ENCODE results near the gene GNPTG.
"Not testable (repeated sequence)": the region's sequence is repeated elsewhere in the genome, so short reads cannot be mapped to it uniquely, and the experiment has no call there.

The GNPTG gene

DNA sequence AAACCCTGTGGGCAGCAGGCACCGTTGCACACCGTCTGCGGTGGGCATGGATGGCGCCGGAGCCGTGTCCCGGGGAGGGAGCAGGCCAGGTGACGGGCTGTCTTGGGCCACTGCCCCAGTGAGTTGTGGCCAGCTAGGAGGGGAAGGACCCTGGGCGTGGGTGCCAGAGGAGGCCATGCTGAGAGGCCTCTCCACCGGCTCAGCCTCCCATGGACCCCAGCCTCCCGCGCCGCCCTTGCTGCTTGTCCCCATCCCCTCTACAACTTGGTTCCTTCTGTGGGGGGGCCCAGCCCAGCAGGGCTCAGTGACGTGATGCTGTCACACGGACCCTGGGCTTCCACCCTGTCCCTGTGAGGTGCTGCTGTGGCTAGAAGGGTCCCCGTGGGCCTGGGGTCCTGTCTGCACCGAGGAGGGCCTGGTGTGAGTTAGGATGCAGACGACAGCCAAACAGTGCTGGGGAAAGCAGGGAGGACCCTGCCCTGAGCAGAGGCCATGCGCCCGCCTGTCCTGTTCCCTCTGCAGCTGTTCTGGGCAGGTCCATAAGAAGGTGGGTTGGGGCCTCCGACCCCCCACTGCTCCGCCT, 31.0 kb upstream of the GNPTG start:
- Histone ChIP-seq H3K4me3 (ENCODE audit: low read depth in 1 of 2, low read length in 2 of 2) (no peak overlapping the region), H3K27me3 (ENCODE audit: low read depth, low read length) (no peaks in the 10 kb centered on the region), H3K9me3 (ENCODE audit: control insufficient read depth in 1 of 2, low read length in 2 of 2) (no peaks in the 10 kb centered on the region), H3K27ac (ENCODE audit: low read length) (no peak overlapping the region), H3K36me3 (ENCODE audit: control insufficient read depth in 1 of 2, insufficient read depth in 2 of 2, low read length in 2 of 2) (peaks cover 48 to 88% of the 10 kb centered on the region in 2 donors), H3K4me1 (ENCODE audit: control insufficient read depth in 1 of 2, insufficient read depth in 2 of 2, low read length in 2 of 2) (no peaks in the 10 kb centered on the region)

GRCh38 chr16:1322407-1322806, 29.3 kb upstream of the GNPTG start:
- H3K36me3 ChIP-seq (ENCODE audit: control insufficient read depth in 1 of 2, insufficient read depth in 2 of 2, low read length in 2 of 2), result peaks cover 34 to 74% of the 10 kb centered on the region in 2 donors
- H3K27me3 ChIP-seq (ENCODE audit: low read depth, low read length), result no peaks in the 10 kb centered on the region
- H3K4me3 ChIP-seq (ENCODE audit: low read depth in 1 of 2, low read length in 2 of 2), result no peak overlapping the region
- no peak overlapping the region for H3K27ac ChIP-seq (ENCODE audit: low read length)
- H3K9me3 ChIP-seq (ENCODE audit: control insufficient read depth in 1 of 2, low read length in 2 of 2), result no peaks in the 10 kb centered on the region
- no peaks in the 10 kb centered on the region for H3K4me1 ChIP-seq (ENCODE audit: control insufficient read depth in 1 of 2, insufficient read depth in 2 of 2, low read length in 2 of 2)

GRCh38 chr16:1323296-1324239, 28.2 kb upstream of the GNPTG start:
- Histone ChIP-seq H3K4me1 (ENCODE audit: control insufficient read depth in 1 of 2, insufficient read depth in 2 of 2, low read length in 2 of 2) (no peaks in the 10 kb centered on the region), H3K4me3 (ENCODE audit: low read depth in 1 of 2, low read length in 2 of 2) (no peak overlapping the region), H3K36me3 (ENCODE audit: control insufficient read depth in 1 of 2, insufficient read depth in 2 of 2, low read length in 2 of 2) (peaks cover 22 to 63% of the 10 kb centered on the region in 2 donors), H3K9me3 (ENCODE audit: control insufficient read depth in 1 of 2, low read length in 2 of 2) (no peaks in the 10 kb centered on the region), H3K27me3 (ENCODE audit: low read depth, low read length) (no peaks in the 10 kb centered on the region), H3K27ac (ENCODE audit: low read length) (no peak overlapping the region)

GRCh38 chr16:1324286-1324826, 27.4 kb upstream of the GNPTG start:
- no peak overlapping the region for H3K27ac ChIP-seq (ENCODE audit: low read length)
- no peaks in the 10 kb centered on the region for H3K27me3 ChIP-seq (ENCODE audit: low read depth, low read length)
- H3K4me3 ChIP-seq (ENCODE audit: low read depth in 1 of 2, low read length in 2 of 2), result no peak overlapping the region
- no peaks in the 10 kb centered on the region for H3K9me3 ChIP-seq (ENCODE audit: control insufficient read depth in 1 of 2, low read length in 2 of 2)
- no peaks in the 10 kb centered on the region for H3K4me1 ChIP-seq (ENCODE audit: control insufficient read depth in 1 of 2, insufficient read depth in 2 of 2, low read length in 2 of 2)
- peaks cover 17 to 55% of the 10 kb centered on the region in 2 donors for H3K36me3 ChIP-seq (ENCODE audit: control insufficient read depth in 1 of 2, insufficient read depth in 2 of 2, low read length in 2 of 2)

- Histone ChIP-seq H3K9me3 (ENCODE audit: control insufficient read depth in 1 of 2, low read length in 2 of 2) (no peaks in the 10 kb centered on the region), H3K27me3 (ENCODE audit: low read depth, low read length) (no peaks in the 10 kb centered on the region), H3K27ac (ENCODE audit: low read length) (no peak overlapping the region), H3K4me3 (ENCODE audit: low read depth in 1 of 2, low read length in 2 of 2) (no peak overlapping the region), H3K4me1 (ENCODE audit: control insufficient read depth in 1 of 2, insufficient read depth in 2 of 2, low read length in 2 of 2) (no peaks in the 10 kb centered on the region), H3K36me3 (ENCODE audit: control insufficient read depth in 1 of 2, insufficient read depth in 2 of 2, low read length in 2 of 2) (peaks cover 8 to 46% of the 10 kb centered on the region in 2 donors)
Observed at GRCh38 chr16:1325261-1325660, 26.5 kb upstream of the GNPTG start.

DNA sequence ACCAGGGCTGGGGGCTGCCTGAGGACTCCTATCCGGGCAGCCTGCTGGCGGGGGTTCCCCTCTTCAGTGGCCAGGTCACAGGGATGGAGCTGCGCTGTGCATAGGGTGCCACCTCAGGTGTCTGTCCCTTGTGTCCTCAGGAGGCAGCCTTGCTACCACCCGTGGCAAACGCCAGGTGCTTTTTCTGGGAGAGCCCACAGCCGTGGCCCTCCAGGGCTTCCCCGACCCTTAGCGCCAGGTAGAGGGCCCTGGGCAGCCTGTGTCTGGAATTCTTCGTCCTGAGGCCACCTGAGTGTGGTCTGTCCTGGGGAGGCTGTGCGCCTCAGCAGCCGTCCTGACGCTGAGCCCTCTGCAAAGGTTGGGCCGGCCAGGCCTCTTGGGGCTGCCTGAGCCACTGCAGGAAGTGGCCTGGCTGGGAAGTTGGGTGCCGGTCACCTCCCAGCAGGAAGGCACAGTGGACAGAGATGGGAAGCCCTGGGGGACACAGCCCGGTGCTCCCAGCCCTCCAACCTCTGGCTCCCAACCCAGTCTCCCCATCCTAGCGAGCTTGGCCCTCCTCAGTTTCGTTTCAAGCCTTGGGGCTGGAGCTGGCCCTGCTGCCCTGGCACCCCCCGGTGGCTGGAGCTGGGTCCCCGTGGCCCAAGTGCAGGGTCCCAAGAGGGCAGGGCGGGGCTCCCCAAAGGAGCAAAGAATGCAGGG, 25.9 kb upstream of the GNPTG start:
- Histone ChIP-seq H3K9me3 (ENCODE audit: control insufficient read depth in 1 of 2, low read length in 2 of 2) (no peaks in the 10 kb centered on the region), H3K27ac (ENCODE audit: low read length) (no peak overlapping the region), H3K4me1 (ENCODE audit: control insufficient read depth in 1 of 2, insufficient read depth in 2 of 2, low read length in 2 of 2) (no peaks in the 10 kb centered on the region), H3K36me3 (ENCODE audit: control insufficient read depth in 1 of 2, insufficient read depth in 2 of 2, low read length in 2 of 2) (peaks cover 5 to 40% of the 10 kb centered on the region in 2 donors), H3K27me3 (ENCODE audit: low read depth, low read length) (no peaks in the 10 kb centered on the region), H3K4me3 (ENCODE audit: low read depth in 1 of 2, low read length in 2 of 2) (no peak overlapping the region)

- H3K4me3 ChIP-seq (ENCODE audit: low read depth in 1 of 2, low read length in 2 of 2), result no peak overlapping the region
- peaks cover 5 to 35% of the 10 kb centered on the region in 2 donors for H3K36me3 ChIP-seq (ENCODE audit: control insufficient read depth in 1 of 2, insufficient read depth in 2 of 2, low read length in 2 of 2)
- H3K27ac ChIP-seq (ENCODE audit: low read length), result no peak overlapping the region
Observed at GRCh38 chr16:1326391-1326790, 25.3 kb upstream of the GNPTG start.

DNA sequence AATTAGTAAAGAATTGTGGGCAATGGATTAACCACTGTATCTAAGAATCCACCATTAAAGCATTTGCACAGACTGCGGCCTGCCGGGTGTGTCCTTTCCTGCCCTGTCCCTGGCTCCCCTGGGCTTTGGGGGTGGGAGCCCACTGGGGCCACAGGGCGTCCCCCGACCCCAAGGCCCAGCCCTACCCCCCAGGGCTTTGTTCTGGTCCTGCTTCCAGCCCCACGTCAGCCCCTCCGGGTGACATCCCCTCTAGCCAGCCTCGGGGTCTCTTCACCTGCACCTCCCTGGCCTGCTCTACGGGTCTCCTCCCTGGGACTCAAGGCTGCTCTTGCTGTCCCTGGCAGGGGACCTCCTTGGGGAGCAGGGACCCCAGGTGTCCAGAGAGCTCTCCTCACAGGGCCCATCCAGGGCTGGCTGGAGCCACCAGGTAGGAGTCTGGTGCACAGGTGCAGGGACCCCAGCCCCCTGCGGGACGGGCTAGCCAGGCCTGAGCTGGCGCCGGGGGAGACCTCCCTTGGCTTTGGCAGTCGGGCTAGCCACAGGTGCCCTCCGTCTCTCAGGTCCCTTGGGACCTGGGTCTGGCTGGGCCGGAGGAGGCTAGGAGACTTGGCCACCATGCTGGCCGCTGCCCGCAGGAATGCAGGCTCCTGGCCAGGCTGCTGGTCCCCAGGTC, 24.6 kb upstream of the GNPTG start:
- Histone ChIP-seq H3K4me1 (ENCODE audit: control insufficient read depth in 1 of 2, insufficient read depth in 2 of 2, low read length in 2 of 2) (peaks cover 0 to 5% of the 10 kb centered on the region in 2 donors), H3K27me3 (ENCODE audit: low read depth, low read length) (peaks cover 9% of the 10 kb centered on the region), H3K9me3 (ENCODE audit: control insufficient read depth in 1 of 2, low read length in 2 of 2) (no peaks in the 10 kb centered on the region), H3K36me3 (ENCODE audit: control insufficient read depth in 1 of 2, insufficient read depth in 2 of 2, low read length in 2 of 2) (peaks cover 5 to 29% of the 10 kb centered on the region in 2 donors), H3K27ac (ENCODE audit: low read length) (no peak overlapping the region), H3K4me3 (ENCODE audit: low read depth in 1 of 2, low read length in 2 of 2) (no peak overlapping the region)

More at GRCh38 chr16:1326391-1326790, 25.3 kb upstream of the GNPTG start:
- peaks cover 2% of the 10 kb centered on the region for H3K27me3 ChIP-seq (ENCODE audit: low read depth, low read length)
- no peaks in the 10 kb centered on the region for H3K9me3 ChIP-seq (ENCODE audit: control insufficient read depth in 1 of 2, low read length in 2 of 2)
- H3K4me1 ChIP-seq (ENCODE audit: control insufficient read depth in 1 of 2, insufficient read depth in 2 of 2, low read length in 2 of 2), result no peaks in the 10 kb centered on the region

- no peak overlapping the region for H3K27ac ChIP-seq (ENCODE audit: low read length)
Observed at GRCh38 chr16:1327619-1327947, 24.1 kb upstream of the GNPTG start.

DNA sequence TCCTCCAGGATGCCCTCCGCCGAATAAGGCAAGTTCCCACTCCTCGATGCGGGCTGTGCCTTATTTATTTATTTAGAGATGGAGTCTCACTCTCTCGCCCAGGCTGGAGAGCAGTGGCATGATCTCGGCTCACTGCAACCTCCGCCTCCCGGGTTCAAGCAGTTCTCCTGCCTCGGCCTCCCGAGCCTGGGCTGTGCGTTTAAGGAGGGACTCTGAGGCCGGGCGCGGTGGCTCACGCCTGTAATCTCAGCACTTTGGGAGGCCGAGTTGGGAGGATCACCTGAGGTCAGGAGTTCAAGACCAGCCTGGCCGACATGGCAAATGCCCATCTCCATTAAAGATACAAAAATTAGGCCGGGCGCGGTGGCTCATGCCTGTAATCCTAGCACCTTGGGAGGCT, 23.6 kb upstream of the GNPTG start:
- peaks cover 19% of the 10 kb centered on the region for H3K27me3 ChIP-seq (ENCODE audit: low read depth, low read length)
- peaks cover 0 to 16% of the 10 kb centered on the region in 2 donors for H3K4me1 ChIP-seq (ENCODE audit: control insufficient read depth in 1 of 2, insufficient read depth in 2 of 2, low read length in 2 of 2)
- H3K36me3 ChIP-seq (ENCODE audit: control insufficient read depth in 1 of 2, insufficient read depth in 2 of 2, low read length in 2 of 2), result peaks cover 5 to 27% of the 10 kb centered on the region in 2 donors
- not testable (repeated sequence) for H3K9me3 ChIP-seq (ENCODE audit: control insufficient read depth in 1 of 2, low read length in 2 of 2); H3K4me3 ChIP-seq (ENCODE audit: low read depth in 1 of 2, low read length in 2 of 2); H3K27ac ChIP-seq (ENCODE audit: low read length)

More at GRCh38 chr16:1327619-1327947, 24.1 kb upstream of the GNPTG start:
- H3K36me3 ChIP-seq (ENCODE audit: control insufficient read depth in 1 of 2, insufficient read depth in 2 of 2, low read length in 2 of 2), result peaks cover 5 to 29% of the 10 kb centered on the region in 2 donors
- H3K4me1 ChIP-seq (ENCODE audit: control insufficient read depth in 1 of 2, insufficient read depth in 2 of 2, low read length in 2 of 2), result peaks cover 0 to 10% of the 10 kb centered on the region in 2 donors
- no peaks in the 10 kb centered on the region for H3K9me3 ChIP-seq (ENCODE audit: control insufficient read depth in 1 of 2, low read length in 2 of 2)
- no peak overlapping the region for H3K4me3 ChIP-seq (ENCODE audit: low read depth in 1 of 2, low read length in 2 of 2)
- peaks cover 14% of the 10 kb centered on the region for H3K27me3 ChIP-seq (ENCODE audit: low read depth, low read length)

Measured in muscle layer of duodenum (tissue), 2 donors.